IPS DF 4.7 (cell line): Measurements from ENCODE around the gene FIBCD1.

Experiments
- DNase-seq: peaks from one replicate; pipeline ENCODE4 v3.0.0-alpha.2; 2013; ENCODE audit warnings: low spot score; ENCODE audit errors: extremely low read depth

FIBCD1 gene

DNA sequence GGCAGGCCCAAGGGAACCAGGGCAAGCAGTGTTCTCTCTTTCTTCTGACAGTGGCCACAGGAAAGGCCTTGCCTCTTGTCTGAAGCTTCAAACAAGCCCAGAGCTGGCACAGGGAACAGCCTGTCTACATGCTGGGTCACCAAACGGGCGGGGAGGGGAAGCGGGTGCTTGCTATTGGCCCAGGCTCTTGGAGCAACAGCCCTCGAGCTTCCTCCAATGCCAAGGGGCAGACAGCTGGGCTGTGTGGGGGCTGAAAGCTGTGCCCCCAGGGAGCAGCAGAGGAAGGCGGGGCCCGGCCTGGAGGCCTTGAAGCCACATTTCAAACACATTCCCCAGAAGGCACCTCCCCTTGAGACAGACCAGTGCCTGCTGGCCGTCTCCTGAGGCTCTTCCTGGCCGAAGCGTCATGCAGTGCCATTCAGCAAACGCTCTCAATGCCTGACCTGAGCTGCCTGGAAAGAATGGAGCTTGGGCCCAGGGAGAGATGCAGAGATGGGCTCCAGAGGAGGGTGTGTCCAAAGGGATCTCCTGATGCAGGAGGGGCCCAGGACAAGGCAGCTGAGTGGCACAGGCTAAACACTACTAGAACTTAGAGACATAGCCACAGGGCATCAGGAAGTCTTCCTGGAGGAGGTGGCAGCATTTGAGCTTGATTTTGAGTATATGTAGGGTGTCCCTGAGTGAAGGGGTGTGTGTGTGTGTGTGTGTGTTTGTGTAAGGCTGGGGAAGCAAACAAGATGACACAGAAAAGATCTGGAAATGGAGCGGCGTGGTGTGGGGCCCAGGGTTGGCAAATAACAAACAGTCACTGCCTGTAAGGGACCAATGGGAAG lies 2.5 kb downstream of the FIBCD1 start:
- peak; percentile 44 for DNase-seq

DNA sequence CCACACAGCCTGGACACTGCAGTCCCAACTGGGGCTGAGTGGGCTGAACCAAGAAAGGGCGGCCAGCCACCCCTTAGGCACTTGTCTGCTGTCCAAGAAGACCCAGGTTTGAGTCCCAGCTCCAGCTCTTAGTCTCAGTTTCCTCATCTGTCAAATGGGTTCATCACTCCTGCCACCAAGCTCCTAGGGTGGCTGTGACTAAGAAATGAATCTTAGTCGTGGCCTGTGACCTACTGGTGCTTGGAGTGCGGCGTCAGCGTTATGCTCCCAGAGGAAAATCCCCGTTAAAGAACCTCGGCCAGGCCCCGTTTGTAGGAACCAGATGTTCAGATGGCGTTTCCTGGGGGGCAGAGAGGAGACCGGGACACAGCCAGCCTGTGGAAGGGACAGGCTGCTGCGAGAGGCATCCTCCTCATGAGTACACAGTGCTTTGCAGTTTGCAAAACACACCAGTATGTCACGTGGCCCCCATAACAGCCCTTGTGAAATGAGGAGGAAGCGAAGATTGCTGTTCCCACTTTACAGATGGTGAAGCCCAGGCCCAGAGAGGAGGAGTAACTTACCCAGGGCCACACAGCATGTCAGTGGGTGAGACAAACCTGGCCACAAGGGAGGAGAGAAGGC lies 3.3 kb downstream of the FIBCD1 start:
- no peak for DNase-seq

DNA sequence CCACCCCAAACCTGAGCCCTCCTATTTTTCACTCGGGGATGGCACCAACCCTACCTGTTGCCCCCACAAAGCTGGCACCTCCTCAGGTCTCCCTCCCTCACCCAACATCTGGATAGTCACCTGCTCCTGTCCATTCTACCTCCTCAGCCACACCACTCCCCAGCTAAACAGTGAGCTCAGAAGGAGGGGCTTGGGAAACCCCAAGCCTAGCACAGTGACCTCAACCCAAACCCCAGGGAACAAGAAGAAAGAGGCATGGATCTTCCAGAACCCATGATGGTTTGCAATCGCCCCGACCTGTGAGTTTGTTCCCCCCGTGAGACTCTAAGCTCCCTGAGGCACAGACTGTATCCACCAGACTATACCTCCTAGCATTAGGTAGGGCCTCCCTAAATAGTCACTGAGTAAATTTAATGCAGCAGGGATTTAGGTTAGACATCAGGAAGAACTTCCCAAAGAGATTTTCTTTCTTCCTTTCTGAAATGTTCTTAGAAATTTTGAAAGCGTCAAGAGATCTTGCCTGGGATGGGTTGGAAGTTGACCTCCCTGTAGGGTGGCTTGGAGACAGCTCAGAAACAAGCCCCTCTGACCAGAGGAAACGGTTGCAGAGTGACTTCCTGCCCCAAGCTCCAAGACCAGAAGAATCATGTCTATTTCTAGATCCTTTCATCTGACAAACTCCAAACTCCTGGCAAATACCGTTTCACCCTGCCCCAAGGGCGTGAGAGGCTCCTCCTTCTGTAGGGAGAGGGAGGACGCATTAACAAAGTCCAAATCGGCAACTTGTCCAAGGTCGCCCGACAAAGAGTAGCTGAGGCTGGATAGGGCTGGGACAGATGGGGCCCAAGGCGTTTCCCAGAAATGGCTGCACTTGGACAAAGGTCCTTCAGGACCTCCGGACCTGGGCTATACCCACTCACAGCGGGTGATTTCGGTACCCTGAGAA lies 4.1 kb downstream of the FIBCD1 start:
- DNase-seq, result no peak

DNA sequence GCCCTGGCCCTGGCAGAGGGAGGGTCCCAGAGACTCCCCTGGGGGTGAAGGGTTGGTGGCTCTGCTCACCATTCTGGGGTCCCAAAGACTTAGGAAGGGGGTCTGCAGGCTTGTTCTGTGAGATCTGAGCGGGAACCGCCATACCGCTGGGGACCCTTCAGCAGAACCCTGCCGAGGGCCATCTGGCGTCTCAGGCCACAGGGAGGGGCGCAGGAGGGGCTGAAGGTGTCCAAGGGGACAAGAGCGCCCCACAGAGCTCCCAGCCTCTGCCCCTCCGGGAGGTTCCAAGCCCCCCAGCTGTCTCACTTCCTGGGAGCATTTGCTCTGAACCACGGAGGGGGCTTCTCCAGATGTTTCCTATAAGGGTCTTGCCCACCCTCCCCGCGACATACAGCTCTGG lies 4.8 kb downstream of the FIBCD1 start:
- DNase-seq, result no peak

DNA sequence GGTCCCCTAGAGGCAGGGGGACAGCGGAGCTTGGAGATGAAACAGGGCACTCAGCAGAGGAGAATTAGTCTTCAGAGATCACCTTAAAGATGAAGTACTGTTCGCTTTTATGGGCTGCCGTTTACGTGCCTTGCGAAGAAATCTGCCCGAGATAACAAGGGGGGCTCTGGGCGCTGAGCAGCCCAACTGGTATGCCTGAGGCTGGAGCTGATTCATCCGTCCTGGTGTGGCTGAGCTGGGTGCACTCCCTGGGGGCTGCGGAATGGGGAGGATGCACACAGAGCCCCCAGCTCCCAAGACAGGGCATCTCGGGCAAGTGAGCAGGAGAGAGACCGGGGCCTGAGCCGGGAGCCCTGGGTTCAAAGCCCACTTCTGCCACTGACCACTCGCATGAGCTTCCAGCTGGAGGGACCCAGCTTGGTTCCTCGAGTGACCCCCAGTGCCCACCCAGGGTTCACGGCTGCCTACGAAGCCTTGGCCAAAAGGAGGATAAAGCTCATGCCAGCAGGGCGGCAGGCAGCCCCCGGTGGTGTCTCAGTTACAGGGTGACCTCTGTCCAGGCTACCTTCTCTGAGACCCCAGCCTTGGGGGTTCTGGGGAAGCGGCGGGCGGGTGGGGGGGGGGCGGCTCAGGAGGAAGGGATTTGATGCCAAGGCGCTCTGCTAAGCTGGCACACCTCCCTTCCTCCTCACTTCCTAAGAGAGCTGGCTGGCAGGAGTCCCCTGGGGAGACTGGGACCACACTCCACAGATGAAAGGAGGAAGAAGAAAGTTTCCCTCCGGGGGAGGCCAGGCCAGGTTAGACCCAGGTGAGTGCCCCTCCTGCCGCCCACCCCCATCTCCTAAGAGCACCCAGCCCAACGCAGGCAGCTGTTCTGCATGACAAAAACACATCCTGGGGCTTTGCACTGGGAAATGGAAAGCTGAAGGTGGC lies 5.7 kb downstream of the FIBCD1 start:
- DNase-seq, result no peak

DNA sequence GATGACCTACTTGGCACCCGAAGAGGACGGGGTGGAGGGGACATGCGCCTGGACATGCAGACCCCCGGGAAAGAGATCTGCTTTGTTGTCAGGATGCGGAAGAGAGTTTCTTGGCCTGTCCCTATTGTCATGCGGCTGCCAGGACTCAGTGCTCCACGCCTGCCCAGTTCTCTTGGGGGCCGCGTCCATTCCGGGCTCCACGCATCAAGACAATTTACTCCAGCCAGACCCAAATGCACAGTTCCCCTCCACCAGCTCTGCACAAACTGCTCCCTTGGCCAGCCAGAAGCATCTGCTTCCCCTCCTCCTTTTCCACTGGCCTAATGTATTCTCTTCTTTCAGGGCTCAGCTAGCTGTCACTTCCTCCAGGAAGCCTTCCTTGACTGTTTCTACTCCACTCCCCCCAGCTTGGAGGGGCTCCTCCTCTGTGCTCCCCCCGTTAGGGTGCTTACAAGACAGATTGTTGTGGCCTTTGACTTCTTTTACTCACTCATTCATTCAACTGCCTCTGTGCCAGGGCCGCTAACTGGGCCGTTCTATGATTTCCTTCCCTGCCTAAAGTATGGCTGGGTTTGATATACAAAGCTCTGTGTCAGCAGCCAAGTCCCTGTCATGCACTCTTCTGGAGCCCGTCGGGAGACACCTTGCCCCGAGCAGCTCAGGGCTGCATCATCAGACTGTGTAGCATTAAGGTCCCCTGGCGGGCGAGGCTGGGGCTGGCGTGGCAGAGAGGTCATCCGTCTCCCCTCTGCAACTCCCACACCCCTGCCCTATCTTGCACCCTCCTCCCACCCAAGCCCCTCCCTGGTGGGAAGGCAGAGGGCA lies 6.6 kb downstream of the FIBCD1 start:
- no peak for DNase-seq

DNA sequence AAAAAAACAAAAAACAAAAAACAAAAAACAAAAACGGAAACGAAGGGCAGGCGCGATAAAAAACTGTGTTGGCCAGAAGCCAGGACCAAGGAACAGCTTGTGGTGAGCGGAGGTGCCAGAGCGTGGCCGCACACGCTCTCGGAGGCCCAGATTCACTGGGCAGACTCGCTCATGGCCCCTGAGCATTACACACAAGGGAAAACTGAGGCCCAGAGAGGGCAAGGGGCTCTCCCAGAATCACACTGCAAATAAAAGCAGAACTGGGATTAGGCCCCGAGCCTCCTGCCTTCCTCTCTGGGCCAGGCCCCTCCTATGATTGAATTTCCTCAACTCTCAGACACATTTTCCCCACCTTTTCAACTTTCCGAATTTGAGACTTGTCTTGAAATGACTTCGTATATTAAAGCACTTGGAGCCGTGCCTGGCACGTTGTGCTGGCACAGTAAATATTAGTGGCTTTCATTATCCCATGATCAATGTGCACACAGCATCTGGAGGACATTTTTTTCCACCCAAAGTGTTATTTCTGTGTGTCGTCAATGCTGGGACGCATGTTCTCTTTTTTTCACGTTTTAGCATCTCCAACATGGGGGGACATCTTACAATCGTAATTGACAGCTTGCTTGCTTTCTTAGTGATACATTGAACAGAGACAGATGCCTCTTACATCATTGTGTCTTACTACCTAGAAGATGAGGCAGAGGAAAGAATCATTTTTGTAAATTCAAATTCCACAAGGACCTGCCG lies 7.4 kb downstream of the FIBCD1 start:
- no peak for DNase-seq

DNA sequence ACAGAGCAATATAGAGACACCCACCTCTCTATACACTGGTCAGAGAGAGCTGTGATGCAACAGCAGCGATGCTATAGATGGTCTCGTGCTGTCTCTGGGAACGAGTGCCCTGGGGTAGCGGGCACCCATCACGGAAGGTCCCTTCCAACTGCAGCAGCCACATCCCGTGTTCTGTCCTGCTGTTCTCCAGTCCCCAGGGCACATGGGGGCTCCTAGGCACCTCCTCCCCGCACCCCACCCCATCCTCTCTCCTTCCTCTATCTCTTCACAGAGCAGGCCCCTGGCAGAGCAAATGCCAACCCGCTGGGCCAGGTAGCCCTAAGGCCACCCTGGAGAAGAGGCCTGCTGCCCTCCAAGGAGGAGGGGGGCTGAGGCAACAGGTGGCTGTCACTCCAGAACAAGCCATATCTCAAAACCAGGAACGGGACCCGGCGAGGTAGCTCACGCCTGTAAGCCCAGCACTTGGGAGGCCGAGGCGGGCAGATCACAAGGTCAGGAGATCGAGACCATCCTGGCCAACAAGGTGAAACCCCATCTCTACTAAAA lies 8.2 kb downstream of the FIBCD1 start:
- no peak for DNase-seq

DNA sequence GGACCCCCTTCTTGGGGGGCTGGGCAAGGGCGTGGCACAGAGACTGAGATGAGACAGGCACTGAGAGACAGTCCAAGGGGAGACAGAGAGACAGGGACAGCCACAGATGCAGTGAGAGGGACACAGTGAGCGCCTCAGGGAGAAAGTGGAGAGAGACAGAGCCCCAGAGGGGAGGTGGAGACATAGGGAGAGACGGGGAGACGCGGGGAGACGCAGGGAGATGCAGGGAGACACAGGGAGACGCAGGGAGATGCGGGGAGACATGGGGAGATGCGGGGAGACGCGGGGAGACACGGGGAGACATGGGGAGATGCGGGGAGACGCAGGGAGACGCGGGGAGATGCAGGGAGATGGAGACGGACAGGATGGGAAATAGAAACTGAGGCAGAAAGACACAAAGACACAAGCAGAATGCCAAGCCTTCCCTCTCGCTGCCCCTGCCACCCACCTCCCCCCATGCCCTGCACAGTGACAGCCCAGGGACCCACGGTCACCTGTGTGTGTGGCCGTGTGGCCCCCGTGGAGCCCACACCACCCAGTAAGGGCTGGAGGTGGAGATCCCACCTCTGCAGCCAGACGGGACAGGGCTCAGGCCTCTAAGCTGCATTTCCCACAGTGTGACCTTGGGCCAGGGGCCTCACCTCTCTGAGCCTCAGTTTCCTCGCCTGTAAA lies 8.8 kb downstream of the FIBCD1 start:
- DNase-seq, result no peak

DNA sequence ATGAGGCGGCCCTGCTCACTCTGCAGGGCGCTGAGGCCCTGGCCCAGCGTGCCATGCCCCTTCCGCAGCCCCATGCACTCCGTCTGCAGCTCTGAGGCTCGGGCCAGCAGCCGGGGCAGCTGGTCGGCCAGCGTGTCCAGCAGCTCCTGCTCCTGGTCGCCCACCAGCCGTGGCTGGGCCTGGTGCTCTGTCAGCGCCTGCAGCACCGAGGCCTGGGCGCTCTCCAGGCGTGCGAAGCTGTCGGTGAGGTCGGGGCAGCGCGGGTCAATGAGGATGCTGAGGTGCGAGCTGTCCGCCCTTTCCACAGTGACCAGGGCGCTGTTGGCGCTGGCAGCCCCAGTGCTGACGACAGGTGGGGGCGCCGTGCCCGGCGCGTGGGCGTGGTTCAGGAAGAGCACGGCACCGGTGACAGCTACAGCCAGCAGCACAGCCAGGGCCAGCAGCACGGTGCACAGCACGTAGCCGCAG lies 9.4 kb downstream of the FIBCD1 start:
- no peak for DNase-seq

DNA sequence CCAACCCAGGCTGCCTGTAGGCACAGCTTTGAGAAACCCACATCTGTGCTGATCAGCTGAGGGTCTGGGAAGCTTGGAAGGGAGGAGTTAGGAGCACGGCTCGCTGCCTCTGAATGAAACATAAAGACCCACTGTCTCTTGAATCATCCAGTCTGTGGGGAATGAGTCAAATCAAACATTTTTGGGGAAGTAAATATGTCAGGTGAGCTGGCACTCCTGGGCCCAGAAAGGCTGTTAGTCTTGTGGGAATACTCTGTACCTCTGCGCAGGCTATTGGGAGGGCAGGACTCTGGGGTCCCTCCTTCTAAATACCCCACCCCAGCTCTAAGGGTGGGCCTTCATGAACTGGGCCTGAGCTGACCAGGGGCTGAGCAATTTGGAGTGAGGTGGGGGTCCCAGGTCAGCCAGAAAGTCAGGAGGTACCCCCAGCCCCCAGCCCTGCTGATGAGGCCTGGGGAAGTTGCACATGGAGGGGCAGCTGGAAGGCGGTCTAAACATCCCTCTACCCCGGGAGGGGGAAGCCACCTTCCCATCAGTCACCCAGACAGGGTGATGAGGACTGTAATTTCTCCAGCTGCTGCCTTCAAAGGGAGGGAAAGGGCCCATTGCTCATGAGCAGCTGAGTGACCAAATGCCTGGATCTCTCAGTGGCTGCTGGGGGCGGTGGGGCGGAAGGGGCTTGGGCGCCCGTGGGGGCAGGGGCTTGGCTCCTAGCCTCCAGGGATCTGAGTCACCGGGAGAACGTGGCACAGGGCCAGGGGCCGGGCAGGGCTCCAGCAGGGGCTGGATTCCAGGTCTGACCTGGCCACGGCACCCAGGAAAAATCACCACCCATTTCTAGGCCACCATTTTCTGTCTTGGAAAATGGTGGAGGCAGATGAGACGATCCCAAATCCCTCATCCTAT lies 10.8 kb downstream of the FIBCD1 start:
- no peak for DNase-seq

DNA sequence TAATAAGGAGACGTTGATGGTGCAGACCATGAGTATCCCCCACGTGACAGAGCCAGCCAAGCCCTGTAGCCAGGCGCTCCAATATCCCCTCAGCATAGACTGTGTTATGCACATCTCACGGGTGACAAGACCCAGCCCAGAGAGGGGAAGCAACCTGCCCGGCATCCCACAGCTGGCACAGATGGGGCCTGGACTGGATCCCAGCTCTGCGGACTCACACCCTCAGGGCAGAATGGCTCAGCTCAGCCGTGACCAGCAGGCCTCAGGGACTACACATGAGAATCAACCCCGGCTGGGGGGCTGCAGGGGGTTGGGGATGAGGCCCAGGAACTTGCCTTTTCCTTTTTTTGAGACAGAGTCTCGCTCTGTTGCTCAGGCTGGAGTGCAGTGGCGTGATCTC lies 11.7 kb downstream of the FIBCD1 start:
- no peak for DNase-seq

DNA sequence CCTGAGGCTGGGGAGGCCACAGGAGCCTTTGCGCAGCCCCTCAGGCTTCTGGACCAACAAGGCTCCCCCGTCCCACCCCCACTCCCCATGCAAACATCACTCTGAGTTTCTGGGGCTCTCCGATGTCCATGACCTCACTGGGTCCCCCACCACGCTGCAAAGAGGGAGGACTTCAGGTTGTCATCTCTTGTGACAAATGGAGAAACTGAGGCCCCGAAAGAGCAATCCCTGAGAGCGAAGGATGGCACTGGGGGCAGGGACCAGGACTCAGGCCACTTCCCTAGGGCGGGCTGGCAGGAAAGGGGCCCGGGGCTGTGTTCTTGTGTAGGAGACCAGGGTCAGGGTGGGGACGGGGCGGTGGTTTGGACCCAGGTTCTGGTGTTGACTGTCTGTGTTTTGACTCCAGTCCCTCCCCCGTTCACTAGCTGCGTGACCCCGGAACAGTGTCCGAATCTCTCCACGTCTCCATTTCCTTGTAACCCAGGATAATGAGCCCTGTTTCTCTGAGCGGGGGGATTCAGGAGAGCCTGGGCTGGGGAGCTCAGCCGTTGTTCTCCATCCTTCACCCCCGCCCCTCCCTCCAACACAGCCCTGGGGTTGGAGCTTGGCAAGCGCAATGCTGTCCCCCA lies 13.9 kb downstream of the FIBCD1 start:
- no peak for DNase-seq

DNA sequence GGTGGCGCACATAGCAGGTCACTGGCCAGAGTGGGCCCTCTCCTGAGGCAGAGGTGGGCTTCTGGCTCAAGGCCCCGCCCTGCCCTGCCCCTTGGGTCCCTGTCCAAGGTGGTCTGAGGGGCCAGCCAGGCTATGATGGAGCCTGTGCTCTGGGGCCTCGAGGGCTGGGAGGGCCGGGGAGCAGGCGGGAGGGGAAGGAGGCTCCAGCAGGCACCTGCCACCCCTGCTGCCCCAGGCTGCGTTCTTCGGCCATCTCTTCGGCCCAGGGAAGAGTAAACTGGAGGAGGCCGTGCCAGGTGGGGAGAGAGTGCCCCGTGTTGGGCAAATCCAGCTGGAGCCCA lies 14.6 kb downstream of the FIBCD1 start:
- DNase-seq, result no peak

DNA sequence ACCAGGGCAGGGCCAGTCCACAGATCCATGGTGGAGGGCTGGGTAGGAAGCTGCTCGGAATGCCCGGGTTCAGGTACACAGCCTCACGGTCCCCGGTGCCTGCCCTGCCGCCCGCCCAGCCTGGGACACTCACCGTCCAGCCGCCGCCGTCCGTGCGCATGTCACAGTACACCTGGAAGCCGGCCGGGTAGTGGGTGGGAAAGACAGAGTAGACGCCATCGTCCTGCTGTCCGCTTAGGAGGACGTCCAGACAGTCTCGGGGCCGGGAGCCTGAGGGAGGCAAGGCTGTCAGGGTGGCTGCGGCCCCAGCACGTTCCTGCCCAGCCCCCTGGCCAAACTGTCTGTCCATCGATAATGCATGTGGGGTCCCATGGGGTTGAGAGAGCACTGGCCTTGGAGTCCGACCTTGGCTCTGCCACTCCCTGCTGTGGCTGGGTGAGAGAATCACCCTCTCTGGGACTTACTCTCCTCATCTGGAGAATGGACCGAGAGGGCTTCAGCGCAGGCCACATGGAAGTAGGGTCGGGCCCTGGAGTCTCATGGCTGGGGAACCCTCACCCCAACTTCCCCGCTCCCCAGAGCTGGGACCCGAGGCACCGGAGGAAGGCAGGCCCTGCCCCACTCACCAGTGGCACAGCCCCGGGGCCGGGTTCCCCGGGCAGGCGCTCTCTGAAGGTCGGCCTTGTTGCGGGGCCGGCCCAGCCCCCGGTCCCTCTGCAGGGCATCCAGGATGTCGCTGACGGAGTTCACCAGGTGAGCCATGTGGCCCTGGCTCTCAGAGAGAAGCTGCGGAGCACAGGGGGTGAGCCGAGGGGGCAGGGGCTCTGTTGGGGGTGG lies 15.2 kb downstream of the FIBCD1 start:
- DNase-seq, result no peak
